Measurements from ENCODE around the gene KLF7.

The KLF7 gene

DNA sequence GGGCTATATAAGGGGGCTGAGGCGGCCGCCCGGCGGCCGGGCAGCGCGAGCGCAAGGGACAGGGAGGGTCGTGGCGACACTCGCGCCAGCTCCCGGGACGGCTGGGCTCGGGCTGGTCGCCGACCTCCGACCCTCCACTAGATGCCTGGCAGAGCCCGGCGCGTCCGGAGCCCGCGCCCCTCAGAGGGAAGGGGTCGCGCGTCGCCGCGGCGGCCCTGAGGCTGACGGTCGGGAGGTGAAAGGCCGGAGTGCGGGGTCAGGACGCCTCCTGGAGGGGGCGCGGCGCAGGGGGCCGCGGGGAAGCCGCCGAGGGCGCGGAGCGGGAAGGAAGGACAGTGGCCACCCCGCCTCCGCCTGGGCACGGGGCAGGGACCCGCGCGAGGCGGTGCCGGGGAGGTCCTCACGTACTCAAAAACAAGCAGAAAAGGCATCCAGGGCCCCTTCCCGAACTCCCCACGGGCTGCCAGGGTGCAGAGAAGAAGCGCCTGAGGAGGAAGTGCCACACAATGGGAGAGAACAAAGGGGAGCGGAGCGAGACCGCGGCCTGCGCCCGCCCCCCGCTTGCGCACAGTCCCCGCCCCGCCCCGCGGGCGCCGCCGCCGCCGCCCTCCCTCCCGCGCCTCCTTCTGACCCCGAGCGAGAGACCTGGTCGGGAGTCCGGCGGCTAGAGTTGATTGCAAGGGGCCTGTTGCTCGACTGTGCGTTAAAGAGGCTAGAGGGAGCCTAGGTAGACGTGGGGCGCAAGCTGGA, 776 bp upstream of the KLF7 start:
- peak; percentile 88 for DNase-seq (ENCODE audit: low spot score)

DNA sequence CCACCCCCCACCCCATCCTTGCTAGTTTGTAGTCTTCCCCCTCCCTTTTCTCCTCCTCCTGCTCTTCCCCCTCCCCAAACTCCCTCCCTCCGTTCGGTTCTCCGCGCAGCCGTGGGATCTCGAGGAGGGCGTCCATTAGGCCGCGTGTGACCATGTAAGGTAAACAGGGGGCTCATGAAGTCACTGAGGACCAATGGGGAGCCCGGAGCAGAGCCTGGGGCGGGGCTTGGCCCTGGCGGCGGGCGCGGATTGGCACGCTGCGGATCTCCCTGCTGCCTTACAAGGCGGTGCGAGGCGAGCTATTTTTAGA, 246 bp upstream of the KLF7 start:
- DNase-seq (ENCODE audit: low spot score) = peak; percentile 100

DNA sequence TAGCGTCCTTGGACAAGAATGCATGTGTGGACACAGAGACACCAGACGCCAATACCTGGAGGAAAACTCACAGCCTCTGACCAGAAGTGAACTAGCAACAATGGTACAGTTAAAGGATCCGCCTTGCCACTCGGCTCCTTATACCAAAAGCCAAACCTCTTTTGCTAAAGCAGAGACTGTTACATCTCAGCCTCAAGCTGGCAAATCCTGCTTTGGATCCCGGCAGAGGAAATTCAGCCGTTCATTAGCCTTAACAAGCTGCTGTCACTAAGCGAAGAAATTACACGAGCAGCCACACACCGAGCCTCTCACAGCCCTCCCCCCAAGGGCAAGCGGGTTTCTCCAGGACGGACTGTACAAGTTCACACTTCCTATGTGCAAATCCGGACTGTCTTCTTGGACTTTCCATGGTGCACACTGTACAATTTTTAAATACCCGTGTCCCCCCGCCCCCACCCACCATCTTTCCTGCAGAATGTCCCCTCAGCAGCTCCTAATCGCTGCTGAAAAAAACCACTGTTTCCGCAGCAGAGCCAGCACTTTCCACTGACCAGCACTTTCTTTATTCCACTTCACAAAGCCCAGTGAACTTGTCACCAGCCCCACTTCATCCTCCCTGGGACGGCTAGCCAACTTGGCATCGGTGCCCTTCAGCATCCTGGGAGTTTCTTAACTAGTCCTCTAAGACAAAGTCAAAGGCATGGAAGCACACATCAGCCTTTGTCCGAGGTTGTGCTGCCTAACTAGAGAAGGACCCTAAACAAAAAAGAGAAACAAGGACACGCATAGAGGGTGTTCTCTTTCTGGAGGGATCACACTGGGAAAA, 1.5 kb downstream of the KLF7 start:
- DNase-seq (ENCODE audit: low spot score) = peak; percentile 74

DNA sequence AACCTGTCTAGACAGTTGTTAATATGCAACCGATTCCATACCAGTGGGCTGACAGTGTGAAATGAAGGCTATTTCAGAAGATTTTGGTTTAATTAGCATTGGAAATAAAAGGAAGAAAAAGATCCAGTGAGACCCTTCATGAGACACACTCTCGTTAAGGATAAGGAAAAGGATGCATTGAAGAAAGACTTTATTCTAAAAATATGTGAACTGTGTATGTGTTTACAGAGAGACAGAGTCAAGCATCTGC, 2.1 kb downstream of the KLF7 start:
- no peak for DNase-seq (ENCODE audit: low spot score)

DNA sequence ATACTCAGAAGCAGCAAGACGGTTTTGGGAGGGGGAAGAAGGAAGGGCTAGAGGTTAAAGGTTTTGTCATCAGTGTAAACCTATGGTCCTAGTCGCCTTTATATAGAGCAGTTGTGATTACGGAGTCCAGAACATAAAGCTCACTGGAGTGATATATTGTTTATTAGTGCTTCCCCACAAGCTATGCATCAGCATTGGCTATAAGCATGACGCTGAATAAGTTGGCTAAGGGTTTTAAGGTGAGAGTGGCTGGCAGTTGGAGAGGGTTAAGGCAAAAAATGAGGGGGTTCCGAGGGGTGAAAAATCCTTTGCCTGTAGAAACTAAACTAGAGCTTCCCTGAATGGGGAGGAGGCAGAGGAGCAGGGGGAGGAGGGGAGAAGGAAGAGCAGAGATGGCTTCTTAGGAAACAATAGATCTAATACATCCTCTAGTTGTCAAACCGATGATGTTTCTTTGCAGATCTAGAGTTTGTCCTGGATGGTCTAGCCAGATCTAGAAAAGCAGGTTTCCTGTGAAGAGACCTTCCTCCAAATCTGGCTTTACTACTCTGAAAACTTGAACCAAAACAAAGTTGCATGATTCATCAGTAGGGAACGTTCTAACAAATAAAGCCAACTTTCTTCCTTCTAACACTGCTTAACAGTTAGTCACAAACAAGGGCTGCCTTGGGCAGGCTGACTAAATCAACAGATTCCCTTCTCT, 2.5 kb downstream of the KLF7 start:
- no peak for DNase-seq (ENCODE audit: low spot score)

DNA sequence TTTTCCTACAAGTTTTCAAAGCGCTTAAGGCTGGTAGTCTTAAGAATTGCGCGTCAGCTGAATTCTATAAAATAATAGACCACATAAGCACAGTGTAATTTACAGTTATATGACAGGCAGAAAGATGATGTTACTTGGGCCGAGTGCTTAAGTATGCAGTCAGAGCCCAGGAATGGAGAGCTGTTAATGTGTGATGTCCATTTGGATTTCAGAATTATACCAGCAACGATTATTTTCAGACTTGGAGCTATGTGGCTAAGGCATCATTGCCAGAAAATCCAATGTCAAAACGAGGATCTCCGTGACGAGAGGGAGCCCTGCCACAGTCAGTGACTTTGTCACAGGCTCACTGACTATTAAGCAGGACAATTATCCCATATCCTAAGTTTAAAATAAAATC, 3.4 kb downstream of the KLF7 start:
- DNase-seq (ENCODE audit: low spot score) = no peak

DNA sequence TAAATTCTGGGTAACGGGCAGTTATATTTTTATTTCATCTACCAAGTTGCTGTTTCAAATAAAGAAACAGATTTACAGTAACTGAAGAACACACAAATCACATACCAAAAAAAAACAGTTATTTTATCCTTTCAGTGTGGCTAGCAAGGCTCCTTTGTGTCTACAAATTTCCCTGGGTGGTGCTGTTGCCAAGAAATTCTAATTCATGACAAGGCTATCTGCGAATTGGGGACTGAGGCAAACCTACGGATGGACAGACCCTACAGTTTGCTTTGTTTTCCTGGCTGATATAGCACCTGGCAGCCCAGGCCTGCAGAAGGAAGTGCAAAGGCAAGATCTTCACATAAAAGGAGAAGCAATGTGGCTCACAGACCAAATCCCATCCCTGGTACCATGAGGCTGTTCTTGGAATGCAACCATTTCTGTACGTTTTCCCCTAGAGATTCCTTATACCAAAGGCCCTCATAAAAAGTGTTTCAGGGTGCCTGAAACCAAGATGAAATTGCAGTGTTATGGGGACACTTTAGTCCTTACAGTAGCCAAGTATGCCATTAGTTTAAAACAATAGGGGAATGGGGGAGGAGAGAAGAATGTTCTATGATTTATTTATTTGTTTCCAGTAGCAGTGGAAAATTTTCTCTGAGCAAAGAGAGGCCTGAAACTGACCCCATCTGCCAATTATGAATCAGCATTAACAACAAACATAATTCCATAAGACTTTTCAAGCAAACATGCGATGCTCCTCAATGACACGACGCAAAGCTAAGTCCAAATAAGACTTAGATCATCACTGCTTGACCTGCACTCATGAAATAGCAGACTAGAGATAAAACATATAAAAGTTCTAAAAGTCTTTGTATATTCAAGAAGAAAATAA, 4.3 kb downstream of the KLF7 start:
- no peak for DNase-seq (ENCODE audit: low spot score)

DNA sequence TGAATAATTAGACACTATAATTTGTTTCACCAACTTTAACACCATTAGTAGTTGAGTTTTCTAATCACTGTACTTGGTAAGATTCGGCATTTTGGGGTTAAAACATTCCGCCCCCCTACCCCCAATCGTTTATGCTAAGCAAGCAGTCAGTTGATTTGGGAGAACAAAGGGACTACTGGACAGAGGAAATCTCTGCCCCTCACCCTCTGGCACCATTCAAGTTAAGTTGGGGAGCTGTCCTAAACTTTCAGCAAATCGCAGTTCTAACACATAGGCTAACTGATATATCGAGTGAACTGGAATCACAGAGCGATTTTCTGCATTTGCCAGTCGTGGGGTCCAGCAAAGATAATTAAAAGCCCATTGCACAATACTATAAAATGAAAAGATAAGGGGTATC, 5.6 kb downstream of the KLF7 start:
- no peak for DNase-seq (ENCODE audit: low spot score)

DNA sequence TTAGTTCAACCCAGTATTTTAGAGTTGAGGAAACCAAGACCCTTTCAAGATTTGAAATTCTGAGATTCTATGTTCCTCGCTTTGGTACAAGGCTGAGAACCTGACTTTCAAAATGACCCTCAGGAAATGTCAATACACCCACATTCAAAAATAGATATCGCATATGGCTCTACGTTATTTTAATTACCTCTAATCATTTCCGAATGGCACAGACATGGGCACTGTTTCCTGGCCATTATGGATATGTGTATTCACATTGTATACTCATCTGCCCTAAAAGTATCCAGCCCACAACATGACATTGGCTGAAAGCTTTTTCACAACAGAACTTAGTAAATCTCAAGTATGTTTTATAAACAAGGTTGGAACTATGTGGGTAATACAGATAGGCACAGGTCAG, 6.7 kb downstream of the KLF7 start:
- DNase-seq (ENCODE audit: low spot score) = no peak

DNA sequence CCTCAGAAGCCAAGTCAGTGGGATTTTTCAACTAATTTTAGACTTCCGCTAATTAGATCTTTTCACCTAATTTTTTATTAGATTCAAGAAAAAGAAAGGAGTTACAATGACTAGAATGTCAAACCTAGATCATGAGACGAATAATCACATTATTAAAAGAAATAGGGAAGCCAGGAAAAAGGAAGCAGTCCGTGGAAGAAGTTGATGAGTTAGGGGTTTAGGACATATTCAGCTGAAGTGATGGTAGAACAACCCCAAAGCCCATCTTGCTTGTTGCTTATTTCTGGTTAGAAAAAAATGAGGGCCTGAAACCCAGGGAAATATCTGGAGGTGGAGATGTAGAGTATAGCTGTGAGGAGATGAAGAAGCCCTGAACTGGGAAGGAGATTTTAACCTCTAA, 8.0 kb downstream of the KLF7 start:
- no peak for DNase-seq (ENCODE audit: low spot score)

DNA sequence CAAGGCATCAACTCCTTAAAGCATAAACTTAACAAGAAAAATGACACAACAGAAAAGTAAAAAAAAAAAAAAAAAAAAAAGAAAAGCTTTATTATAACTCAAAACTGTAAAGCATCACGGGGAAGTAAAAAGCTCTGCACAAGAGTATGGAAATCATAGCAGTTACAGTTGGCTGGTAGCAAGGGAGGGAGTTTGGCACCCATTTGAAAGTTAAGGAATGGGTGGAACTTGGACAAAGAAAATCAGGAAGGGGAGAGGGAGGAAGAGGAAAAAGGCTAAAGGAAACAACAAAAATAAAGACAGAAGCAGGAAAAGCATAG, 8.6 kb downstream of the KLF7 start:
- no peak for DNase-seq (ENCODE audit: low spot score)

DNA sequence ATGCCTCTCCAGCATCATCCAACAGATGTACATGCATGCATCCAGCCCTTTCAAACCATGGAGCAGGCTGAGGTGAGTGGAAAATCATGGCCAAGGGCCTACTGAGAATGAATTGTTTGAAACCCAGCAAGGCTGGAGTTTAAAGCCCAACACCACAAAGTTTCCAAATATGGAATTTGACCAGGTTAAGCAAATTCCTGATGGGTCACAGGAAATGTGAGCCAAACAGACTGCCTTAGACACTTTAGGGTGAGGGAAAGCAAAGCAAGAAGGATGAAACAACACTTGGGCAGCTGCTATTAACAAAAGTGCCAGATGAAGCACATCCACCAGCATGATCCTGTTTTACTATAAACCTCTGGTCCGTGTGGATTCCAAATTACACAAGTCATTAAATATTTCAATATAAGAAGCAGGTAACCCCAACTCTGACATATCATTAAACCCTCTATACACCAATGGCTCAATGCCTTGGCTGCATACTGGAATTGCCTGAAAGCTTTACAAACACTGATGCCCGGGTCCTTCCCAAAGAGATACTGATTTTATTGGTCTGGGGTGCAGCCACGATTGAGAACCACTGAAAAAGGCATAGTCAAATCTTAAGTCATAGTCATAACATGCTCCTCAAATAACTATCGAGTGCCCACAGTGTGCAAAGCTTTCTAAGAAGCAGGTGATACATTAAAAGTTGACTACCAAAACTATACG, 9.1 kb downstream of the KLF7 start:
- DNase-seq (ENCODE audit: low spot score) = no peak

DNA sequence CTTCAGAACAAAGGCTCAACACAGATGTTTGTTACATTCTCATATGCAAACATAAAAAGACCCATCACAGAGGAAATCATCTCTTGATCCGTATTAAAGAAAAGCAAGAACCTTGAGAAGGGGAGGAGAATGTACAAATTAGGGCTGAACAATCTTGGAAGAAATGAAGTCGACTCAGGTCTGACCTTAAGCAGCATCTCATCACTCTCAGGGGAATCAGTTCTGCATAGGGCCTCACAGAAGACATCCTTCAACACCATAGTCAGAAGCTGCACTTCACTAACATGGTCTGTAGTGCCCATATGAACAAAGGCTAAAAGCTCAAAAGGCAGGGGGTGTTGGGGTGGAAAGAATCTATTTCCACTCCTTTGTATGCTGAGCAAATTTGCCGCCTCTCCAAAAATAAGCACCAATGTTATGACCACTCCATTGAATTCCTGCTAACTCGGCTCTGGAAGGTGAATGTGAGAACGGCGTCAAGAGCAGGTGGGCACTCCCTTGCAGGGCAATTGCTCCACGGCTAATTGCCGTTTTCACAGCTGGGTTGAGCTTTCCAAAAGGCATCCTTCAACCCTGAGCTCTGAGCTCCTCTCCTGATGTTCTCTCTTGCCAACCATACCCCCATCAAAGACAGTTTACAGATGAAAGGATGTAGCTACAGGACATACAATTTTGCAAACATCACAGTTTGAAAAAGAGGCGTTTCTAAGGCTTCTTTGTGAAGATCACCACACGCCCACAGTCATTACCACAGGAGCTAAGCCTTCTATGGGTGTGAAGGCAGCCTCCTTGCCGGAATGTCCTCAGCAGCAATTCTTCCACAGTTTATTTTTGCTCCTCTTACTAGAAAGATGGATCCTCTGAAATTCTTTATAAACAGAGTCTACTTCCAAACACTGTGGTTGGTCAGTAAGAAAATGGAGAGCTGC, 10.0 kb downstream of the KLF7 start:
- DNase-seq (ENCODE audit: low spot score) = no peak

DNA sequence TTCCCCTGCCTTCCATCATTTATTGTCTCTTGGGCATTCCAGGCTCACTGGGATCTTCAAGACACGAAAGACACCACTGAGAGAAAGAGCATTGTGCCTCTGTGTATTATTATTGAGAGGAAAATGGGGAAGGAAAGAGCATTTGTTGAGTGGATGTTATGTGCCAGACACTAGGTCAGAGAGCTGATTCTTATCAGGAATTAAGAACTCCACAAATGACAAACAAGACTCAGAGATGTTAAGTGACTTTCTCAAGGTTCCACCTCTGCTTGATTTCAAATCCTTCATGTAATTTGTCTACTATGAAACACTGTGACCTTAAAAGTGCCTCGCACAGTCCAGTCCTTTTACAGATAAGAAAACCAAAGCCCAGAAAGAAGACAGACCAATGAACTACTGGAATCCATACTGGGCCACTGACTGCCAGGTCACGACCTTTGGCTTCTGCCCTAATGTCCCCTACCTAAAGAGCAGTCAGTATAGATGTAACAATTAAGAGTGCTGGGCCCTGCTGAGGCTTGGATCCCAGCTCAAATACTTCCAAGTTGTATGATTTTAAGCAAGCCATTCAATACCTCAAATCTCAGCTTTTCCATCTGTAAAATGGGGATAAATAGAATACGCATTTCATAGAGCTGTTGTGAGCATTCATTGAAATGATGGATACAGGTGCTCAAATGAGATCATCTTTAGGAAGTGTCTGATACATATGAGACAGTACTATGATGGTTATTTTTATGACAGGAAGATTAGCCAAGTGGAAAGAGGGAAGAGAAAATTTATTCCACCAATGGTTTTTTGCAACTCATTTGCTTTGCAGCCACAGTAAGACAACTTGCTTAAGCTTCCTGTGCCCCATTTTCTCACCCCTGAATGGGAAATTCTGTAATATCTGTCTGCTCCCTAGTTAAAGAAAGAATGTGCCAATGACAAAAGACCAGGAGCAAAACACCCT, 10.9 kb downstream of the KLF7 start:
- DNase-seq (ENCODE audit: low spot score) = no peak

DNA sequence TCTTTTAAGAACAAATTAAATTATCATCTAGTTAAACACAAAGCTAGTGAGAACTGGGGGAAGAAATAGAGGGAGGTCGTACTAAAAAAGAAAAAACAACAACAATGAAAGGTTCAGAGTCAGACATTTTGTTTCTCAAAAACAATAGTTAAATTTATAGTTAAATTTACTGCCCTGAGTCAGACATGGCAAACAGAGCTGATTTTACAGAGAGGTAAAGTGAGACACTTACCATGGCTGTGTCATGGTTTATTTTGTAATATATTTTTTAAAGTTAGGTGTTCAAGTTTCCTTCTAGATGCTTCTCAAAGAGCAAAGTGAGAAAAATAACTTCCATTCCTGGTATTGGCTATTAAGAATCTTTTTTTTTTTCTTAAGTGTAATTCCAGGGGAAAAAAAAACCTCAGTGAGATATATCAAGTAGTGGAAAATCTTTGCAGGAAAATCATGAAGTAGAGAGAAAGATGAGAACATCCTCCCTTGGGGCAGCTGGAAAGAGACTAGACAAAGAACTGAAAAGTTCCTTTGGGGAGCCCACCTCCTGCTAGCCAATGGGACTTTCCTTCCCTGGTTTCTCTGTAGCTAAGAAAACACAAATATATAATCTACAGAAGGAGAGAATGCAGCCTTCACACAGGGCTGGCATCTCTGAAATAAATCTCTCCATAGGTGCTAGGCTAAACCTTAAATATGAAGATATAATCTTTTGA, 12.3 kb downstream of the KLF7 start:
- no peak for DNase-seq (ENCODE audit: low spot score)

DNA sequence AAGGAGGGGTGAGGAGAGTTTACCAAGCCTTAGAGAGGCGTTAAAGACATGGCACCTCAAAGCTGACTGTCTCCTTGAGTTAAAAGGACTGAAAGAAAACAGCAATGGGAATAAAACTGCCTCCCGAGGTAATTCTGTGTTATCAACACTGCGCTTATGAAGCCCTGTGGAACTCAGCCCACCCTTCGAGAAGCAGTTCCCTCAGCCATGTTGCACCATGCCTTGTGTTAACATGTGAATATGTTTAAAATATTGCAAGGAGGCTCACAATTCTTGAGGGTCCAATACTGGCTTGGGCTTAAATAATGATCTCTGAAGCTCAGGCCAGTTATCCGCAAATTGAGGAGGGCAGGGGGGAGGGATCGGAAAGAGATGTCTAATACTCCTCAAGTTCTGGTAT, 14.7 kb downstream of the KLF7 start:
- no peak for DNase-seq (ENCODE audit: low spot score)

DNA sequence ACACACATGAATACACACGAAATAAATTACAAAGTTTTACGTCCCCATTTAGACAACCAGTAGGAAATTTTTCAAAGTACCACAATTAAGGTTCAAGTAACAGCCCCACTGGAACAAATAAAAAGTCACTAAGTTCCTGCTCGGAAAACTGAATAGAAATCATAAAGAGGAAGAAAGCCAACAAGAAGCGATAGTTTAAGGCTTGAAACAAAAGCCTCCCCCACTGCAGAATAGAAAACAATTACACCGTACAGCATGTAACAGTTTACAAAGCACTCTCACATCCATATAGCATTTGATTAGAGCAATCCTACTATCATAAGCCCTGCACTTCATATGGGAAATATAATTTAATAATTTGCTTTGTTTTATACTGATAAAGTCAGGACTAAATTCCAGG, 15.5 kb downstream of the KLF7 start:
- no peak for DNase-seq (ENCODE audit: low spot score)

DNA sequence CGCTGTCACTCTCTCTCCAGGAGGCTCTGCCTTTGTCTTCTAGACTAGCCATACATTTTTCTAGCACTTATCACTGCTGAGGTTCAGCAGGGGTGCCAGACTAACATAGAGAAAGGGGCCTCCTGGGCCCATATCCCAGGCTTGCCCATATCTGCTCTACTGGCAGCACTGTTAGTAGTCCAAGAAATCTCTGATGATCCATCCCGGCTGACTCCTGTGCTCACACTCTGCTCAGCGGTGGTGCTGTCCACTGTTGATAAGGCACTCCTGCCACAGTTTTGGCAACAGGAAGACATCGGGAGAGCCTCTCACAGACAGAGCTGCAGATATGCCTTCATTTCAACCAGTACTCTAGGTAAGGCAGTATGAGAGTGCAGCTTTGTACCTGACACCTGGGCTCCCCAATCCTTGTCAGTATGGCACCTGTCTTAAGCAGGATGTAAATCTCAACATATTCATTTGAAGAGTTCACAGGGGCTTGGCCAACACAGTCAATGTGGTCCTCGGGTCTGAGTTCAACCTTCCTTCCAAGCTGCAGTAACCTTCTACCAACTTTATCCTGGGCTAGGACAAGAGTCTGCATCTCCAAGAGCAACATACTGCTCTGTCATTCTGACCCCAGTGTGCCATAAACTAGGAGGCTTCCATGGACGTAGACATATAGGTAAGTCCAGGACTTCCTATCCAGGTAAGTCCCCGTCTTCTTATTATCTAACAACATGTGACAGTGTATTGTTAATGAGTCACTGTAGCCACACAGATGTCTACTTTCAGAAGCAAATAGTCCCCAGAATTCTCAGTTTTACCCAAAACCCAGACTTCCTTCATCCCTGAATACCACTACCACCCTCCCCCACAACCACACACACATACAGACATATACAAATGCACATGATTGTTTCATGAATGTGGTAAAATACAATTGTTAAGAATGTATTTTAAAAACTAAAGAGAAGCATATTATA, 16.2 kb downstream of the KLF7 start:
- DNase-seq (ENCODE audit: low spot score) = no peak
